GM23338 (cell line): ENCODE measurements around the gene CD8A.

Experiments used
- CREB1 ChIP-seq: fragments of 250-450 bp; sonication (Bioruptor Pico); IDR thresholded peaks from 2 replicates; pipeline ENCODE4 v1.5.0; 2020; ENCODE audit warnings: low read depth, mild to moderate bottlenecking, moderate library complexity
- CTCF ChIP-seq, 2 experiments: fragments of 200-600 bp in 1 of 2; sonication (generic) in 1 of 2; conservative IDR thresholded peaks; 2 replicates each; pipeline versions ENCODE4 v1.5.1 to v1.6.1; 2016 to 2017; ENCODE audit warnings: antibody characterized with exemption in 2 of 2, low read depth in 2 of 2, mild to moderate bottlenecking in 2 of 2, moderate library complexity in 1 of 2
- EZH2 ChIP-seq: fragments of 200-600 bp; sonication (generic); IDR thresholded peaks from one replicate; pipeline ENCODE4 v1.8.0; 2017; ENCODE audit warnings: antibody characterized with exemption, mild to moderate bottlenecking, low read depth; ENCODE audit not compliant: unreplicated experiment
- EZH2phosphoT487 ChIP-seq: fragments of 200-600 bp; sonication (generic); IDR thresholded peaks from one replicate; pipeline ENCODE4 v1.8.1; 2018; ENCODE audit warnings: antibody characterized with exemption; ENCODE audit not compliant: unreplicated experiment
- JUNB ChIP-seq: IDR thresholded peaks from one replicate; pipeline ENCODE4 v1.6.1; 2016; ENCODE audit warnings: antibody characterized with exemption; ENCODE audit not compliant: unreplicated experiment
- NANOG ChIP-seq: IDR thresholded peaks from 2 replicates; pipeline ENCODE4 v1.6.1; 2016; ENCODE audit warnings: antibody characterized with exemption, borderline replicate concordance
- POLR2AphosphoS5 ChIP-seq: IDR thresholded peaks from 2 replicates; pipeline ENCODE4 v1.6.1; 2016; ENCODE audit warnings: antibody characterized with exemption, low read depth
- REST ChIP-seq: IDR thresholded peaks from one replicate; pipeline ENCODE4 v1.6.1; 2018; ENCODE audit warnings: antibody characterized with exemption; ENCODE audit not compliant: unreplicated experiment

- TF ChIP-seq CTCF (conservative IDR thresholded peaks at IDR 0.05; ENCODE audit: low read depth in 2 of 2) (no peak), EZH2phosphoT487 (no peak), POLR2AphosphoS5 (no peak), NANOG (no peak), EZH2 (no peak), CREB1 (no peak), JUNB (no peak), REST (no peak)
Measured at GRCh38 chr2:86788165-86788564, 2.5 kb downstream of the CD8A start.
